ENCODE measurements around the gene ZNHIT6.

Gene ZNHIT6

DNA sequence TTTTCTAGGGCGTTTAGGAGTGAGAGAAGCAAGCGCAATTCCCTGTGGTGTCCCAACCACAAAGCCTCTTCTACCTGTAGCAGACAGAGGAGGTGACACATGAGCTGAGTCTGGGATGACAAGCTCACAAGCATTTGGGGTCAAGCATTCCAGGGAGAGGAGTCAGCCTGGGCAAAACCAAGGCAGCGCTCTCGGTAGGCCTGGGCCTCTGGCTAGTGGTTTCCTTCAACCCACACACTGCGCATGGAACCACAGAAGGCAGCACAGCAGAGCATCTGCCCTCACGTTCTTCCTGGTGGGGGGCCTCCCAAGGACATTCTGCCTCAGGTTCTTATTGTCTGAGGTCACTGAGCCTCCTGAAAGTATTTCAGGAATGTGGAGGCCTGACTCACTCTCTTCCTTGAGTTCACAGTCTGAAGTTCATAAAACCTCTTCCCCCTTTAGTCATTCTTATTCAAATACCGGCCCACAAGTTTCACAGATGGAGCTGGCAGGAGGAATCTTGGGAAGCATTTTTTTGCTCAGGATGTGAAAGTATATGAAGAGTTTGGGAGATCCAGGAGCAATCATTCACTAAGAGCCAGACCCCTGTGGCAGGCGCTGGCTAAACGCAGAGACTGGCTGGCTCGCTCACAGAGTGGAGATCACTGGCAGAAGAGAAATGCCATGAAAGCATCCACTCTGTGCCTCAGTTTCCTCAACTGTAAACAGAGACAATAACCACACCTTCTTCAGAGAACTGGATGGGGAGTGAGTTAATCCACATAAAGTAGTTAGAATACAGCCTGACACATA, 100.9 kb downstream of the ZNHIT6 start:
- peak; percentile 100 for DNase-seq (ENCODE audit: low read depth)

DNA sequence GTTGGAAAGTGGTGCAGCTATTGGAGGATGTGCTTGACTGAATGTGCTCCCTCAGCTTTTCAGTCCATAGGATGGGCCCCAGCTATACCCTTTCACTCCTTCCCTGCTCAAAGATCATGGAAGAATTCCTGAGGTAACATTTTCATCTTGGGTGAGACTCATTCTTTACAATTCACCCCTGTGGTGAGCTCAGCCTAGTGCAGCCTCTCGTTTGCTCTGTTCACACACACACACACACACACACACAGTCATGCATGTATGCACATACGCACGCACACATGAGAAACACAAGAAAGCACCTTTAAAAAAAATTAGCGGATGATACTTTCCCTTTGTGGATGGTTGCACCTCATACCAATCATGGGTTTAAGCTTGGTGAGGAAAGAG, 101.8 kb downstream of the ZNHIT6 start:
- TF ChIP-seq, protein P1, sequence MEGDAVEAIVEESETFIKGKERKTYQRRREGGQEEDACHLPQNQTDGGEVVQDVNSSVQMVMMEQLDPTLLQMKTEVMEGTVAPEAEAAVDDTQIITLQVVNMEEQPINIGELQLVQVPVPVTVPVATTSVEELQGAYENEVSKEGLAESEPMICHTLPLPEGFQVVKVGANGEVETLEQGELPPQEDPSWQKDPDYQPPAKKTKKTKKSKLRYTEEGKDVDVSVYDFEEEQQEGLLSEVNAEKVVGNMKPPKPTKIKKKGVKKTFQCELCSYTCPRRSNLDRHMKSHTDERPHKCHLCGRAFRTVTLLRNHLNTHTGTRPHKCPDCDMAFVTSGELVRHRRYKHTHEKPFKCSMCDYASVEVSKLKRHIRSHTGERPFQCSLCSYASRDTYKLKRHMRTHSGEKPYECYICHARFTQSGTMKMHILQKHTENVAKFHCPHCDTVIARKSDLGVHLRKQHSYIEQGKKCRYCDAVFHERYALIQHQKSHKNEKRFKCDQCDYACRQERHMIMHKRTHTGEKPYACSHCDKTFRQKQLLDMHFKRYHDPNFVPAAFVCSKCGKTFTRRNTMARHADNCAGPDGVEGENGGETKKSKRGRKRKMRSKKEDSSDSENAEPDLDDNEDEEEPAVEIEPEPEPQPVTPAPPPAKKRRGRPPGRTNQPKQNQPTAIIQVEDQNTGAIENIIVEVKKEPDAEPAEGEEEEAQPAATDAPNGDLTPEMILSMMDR (IDR thresholded peaks at IDR 0.05; ENCODE audit: control insufficient read depth, insufficient read depth, low read depth, low read length, missing control alignments): no peak
- H3K4me3 ChIP-seq (ENCODE audit: control insufficient read depth, low read depth, low read length): no peak overlapping the region
- DNase-seq (ENCODE audit: low read depth): no peak

More for the DNA sequence above, 100.9 kb downstream of the ZNHIT6 start:
- TF ChIP-seq, protein P1 (IDR thresholded peaks at IDR 0.05; ENCODE audit: control insufficient read depth, insufficient read depth, low read depth, low read length, missing control alignments): no peak
- H3K4me3 ChIP-seq (ENCODE audit: control insufficient read depth, low read depth, low read length): no peak overlapping the region

DNA sequence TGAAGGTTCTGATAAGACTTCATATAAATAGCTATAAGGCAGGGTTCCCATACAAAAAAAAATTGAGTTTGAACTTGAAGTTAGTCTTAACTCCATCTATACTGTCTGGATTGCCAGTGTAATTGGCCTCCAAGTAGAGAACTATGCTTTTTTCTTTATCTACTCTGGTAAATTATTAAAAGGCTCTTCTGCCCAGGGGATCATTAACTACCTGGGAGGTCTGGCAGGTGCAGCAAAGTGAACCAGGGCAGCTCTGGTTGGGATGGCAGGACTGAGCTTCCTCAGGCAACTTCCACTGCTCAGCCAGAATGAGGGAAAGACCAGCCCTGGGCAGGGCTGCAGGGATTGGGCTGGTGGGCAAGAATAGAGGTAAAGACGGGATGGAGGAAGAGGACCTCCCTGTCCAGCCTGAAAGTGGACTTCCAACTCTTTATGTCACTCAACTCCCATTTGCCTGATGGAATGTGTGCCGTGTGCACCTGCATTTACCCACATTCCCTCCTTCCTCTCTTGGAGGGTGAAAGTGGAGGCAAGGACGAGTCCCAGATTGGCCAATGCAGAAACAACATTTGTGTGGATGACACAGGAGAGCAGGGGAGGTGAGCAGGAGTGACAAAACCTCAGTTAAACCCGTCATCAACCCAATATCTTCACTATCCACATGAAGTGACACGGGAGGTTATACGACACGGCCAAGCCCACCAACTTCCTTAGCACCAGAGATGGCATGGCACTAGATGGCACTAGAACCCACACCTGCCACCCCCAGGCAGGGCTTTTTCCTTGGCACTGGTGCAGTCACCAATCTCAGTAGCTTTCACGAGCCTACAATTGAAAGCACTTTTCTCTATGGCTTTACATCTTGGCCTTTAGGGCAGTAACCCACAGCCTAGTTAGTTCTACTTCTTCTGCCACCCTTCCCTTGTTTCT, 102.5 kb downstream of the ZNHIT6 start:
- TF ChIP-seq, protein P1 (IDR thresholded peaks at IDR 0.05; ENCODE audit: control insufficient read depth, insufficient read depth, low read depth, low read length, missing control alignments): no peak
- DNase-seq (ENCODE audit: low read depth): no peak
- H3K4me3 ChIP-seq (ENCODE audit: control insufficient read depth, low read depth, low read length): no peak overlapping the region

GRCh38 chr1:85604298-85604997, 103.8 kb downstream of the ZNHIT6 start:
- TF ChIP-seq, protein P1 (IDR thresholded peaks at IDR 0.05; ENCODE audit: control insufficient read depth, insufficient read depth, low read depth, low read length, missing control alignments): no peak
- no peak overlapping the region for H3K4me3 ChIP-seq (ENCODE audit: control insufficient read depth, low read depth, low read length)
- no peak for DNase-seq (ENCODE audit: low read depth)

DNA sequence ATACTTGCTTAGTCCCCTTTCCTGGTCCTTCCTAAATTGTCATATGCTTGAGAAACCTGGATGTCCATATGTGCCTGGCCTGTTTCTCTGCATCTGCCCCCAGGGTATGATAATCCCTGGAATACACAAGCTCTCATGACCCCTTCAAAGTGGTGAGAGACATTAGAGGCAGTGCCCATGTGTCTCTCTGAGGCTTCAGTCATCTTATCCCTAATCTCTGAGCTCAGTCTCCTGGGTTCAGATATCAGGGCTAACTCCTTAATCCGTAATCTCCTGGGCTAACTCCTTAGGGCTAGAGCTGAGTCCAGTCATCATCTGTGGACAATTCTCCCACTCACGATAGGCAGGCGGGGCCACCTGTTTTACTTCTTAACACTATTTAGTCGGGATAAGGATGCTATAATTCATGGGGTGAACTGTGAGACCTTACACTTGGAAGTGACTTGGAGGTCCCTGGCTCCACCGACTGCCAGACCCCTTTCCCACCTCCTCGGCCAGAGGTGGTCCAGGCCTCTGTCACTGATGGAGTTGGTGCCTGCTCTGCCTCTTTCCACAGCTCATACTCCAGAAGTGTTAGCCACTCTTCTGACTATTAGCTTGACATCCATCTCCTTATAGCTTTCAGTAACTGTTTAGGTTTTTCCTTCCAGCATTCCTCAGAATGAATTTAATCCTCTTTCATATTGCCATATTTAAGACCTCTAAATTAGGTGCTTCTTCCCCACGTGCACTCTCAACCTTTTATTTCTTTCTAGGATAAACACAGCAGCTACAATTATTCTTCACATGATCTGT, 105.0 kb downstream of the ZNHIT6 start:
- no peak overlapping the region for H3K4me3 ChIP-seq (ENCODE audit: control insufficient read depth, low read depth, low read length)
- DNase-seq (ENCODE audit: low read depth): no peak
- TF ChIP-seq, protein P1 (IDR thresholded peaks at IDR 0.05; ENCODE audit: control insufficient read depth, insufficient read depth, low read depth, low read length, missing control alignments): no peak

Measured in AG09309 (cell line).